NCI-H128 (cell line): ENCODE results near the gene THEMIS.
A peak's percentile ranks its signal among the peaks of the same experiment; 100 is the strongest.
"Not testable (repeated sequence)": the region's sequence is repeated elsewhere in the genome, so short reads cannot be mapped to it uniquely, and the experiment has no call there.

Experiments
- DNase-seq: peaks from one replicate; lab custom pipeline; 2025; ENCODE audit not compliant: unreplicated experiment; lab: John Stamatoyannopoulos, UW

The THEMIS gene

DNA sequence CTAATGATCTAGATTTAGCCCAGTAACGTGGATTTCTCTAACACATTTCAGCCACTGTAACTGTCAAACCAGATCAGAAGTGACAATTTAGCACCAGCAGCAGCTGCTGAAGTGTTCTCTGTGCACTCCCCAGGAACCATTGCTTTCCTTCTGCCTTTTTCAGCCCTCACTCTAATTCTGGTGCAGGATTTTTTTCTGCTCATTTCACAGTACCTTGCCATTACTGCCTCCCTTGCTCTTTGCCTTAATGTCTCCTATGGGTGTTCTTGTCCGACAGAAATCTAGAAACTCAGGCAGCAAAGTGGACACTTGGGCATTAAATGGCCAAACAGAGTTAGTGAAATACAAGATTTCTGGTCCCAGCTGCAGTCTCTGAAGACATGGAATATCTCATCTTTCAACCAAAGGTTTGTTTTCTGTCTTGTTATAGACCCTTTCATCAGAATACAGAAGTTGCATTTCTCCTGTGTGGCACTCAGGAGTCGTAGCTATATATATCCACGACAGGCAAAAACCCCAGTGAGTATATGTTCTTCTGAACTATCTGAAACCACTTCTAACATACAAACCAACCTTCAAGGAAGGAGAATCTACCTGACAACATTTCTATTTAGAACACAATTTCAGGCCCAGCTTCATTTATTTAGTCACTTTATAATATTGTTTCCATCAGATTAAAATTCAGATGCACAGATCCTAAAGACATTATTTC lies 92.9 kb downstream of the THEMIS start:
- DNase-seq = no peak

DNA sequence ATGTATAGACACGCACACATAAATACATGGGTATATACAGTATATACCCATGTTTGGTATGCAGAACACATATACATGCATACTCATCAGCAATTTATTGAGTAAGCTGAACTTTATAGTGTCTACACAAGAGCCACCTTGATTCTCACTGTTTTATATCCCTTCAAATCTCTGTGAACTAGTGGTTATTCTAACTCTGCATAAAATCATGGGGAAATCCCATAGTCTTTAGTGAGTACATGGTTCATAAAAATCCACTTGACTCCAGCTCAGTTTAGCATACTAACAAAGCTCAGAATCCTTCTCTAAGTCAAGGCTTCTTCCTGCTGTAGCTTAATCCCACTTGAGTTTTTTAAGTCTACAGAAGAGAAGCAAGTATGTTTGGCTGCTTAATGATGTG lies 104.1 kb downstream of the THEMIS start:
- no peak for DNase-seq

- no peak for DNase-seq
These were observed 106.5 kb downstream of the THEMIS start for GRCh38 chr6:127794405-127794804.

- DNase-seq = no peak
These were observed 107.5 kb downstream of the THEMIS start for GRCh38 chr6:127793396-127793795.

GRCh38 chr6:127792616-127793015 lies 108.2 kb downstream of the THEMIS start:
- no peak for DNase-seq

DNA sequence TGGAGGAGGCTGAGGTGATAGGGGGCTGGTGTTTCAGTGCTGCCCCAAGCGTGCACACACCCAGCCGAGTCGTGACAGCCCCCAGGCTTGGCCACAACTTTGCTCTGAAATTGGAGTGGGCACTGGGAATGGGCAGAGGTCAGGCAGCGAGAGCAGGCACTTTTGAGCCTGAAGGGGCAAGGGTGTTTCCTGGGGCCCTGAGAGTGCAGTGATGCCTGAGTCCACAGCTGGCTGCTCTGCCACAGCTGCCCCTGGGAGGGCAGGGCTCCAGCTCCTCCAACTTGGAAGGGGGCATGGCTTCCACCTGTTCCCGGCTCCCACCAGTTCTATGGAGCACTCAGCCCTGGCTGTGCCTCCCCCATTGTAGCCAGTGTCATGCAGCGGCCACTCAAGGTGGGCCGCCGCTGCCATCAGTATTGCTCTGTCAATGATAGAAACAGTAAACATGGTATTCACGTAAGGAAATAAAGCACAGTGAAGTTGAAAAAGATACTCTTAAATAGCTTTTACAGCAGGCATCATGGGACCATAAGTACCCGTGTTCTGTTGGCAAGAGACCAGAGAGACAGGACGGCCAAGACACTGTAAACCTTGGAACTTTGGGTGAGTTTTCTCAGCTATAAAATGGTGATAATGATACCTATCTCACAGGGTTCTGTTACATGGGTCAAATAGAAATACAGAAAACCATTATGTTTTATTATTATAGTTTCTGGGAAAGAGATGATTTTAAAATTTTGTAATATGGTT lies 108.9 kb downstream of the THEMIS start:
- no peak for DNase-seq

DNA sequence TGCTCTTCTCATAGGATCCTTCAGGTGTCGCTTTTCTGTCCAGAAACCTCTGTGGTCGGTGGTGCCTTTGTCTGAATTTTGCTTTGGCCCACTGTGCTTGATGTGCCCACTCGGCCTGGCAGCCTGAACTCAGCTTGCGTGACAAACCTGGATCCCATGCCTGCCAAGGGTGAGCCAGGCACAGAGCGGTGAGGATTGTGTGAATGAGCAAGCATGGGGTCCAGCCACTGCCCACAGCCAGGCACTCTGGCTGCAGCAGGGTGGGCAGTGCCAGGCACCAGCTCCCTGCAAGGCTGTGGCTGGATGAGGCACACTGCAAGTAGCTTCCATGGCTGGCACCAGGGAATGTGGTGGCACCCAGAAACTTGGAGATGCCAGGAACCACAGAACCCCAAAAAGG lies 110.3 kb downstream of the THEMIS start:
- no peak for DNase-seq

DNA sequence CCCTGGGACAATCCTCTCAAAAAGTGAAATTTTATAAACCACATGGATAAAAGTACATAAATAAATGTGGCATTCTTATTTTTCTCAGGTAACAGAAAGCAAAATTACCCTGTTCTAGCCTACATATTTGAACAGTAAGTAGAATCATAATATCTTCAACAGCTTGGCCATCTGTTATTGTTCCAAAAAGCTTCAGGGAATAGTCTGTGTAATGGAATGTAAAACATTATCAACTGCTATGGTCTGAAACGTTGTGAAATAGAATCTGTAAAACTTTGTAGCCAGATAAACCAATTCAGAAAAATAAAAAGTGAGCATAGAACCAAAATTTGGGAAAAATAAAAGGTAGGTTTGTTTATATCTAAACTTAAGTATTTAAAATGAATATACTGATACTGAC lies 114.7 kb downstream of the THEMIS start:
- DNase-seq = no peak

GRCh38 chr6:127784468-127784867 lies 116.4 kb downstream of the THEMIS start:
- no peak for DNase-seq

DNA sequence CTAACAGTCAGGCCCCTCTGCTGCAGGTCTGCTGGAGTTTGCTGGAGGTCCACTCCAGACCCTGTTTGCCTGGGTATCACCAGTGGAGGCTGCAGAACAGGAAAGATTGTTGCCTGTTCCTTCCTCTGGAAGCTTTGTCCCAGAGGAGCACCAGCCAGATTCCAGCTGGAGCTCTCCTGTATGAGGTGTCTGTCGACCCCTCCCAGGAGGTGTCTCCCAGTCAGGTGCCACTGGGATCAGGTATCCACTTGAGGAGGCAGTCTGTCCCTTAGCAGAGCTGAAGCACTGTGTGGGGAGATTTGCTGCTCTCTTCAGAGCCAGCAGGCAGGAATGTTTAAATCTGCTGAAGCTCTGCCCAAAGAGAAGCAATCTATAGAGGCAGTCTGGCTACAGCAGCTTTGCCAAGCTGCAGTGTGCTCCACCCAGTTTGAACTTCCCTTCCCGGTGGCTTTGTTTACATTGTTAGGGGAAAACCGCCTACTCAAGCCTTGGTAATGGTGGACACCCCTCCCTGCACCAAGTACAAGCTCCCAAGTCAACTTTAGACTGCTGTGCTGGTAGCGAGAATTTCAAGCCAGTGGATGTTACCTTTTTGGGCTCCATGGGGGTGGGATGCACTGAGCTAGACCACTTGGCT lies 119.1 kb downstream of the THEMIS start:
- DNase-seq = not testable (repeated sequence)

DNA sequence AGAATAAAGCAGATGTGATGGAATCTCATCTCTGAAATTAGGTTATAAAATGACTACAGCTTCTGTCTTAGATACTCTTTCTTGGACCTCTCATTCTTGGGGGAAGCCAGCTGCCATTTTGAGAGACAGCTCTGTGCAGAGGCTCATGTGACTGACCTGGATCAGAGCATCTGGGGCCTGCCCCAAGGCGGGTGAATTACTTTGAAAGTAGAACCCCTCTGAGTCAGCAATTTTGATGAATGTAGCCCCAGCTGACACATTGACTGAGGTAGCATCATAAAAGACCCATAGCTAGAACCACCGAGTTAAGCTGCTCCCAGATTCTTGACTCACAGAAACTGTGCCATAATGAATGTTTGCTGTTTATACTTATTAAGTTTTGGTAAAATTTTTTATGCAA lies 124.5 kb downstream of the THEMIS start:
- DNase-seq = no peak

DNA sequence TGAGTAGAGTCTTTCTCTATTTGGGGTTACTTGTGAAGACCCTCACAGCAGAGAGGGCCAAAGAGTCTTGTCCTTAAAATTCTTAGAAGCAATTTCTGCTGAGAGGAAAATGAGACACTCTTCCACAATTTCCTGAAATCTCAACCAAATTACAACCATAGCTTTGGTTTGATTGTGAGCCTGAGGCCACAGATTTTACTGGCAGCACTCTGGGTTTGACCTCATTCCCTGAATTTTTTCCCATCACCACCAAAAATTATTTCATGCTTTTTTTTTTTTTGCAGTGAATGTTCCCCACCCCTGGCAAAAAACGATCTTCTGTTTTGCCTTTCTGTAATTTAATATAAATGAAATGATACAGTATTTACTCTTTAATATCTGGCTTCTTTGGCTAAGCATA lies 125.5 kb downstream of the THEMIS start:
- DNase-seq = no peak

GRCh38 chr6:127768745-127769144 lies 132.1 kb downstream of the THEMIS start:
- no peak for DNase-seq

GRCh38 chr6:127768223-127768622 lies 132.6 kb downstream of the THEMIS start:
- no peak for DNase-seq

- no peak for DNase-seq
These were observed 134.9 kb downstream of the THEMIS start for GRCh38 chr6:127765949-127766348.

- no peak for DNase-seq
These were observed 138.6 kb downstream of the THEMIS start for GRCh38 chr6:127762284-127762683.

GRCh38 chr6:127761084-127761483 lies 139.8 kb downstream of the THEMIS start:
- no peak for DNase-seq

DNA sequence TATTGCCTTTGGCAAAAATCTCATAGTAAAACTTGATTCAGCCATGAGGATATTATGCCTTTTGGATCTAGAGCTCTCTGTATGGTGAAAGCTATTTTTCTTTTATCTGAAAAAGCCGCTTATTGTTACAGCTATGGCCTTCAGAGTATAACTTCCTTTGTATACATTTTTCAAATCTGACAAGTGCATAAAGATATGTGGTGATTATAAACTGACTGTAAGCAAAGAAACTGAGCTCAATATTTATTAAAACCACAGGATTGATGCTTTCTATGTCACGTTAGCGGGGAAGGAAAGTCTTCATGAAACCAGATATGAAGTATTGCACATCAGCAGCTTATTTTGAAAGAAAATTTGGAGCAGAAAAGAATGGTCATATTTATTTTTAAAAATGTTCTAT lies 151.8 kb downstream of the THEMIS start:
- no peak for DNase-seq

GRCh38 chr6:127748290-127748689 lies 152.6 kb downstream of the THEMIS start:
- DNase-seq = no peak

- DNase-seq = no peak
These were observed 162.4 kb downstream of the THEMIS start for GRCh38 chr6:127738423-127738822.

- DNase-seq = no peak
These were observed 163.1 kb downstream of the THEMIS start for GRCh38 chr6:127737768-127738167.

DNA sequence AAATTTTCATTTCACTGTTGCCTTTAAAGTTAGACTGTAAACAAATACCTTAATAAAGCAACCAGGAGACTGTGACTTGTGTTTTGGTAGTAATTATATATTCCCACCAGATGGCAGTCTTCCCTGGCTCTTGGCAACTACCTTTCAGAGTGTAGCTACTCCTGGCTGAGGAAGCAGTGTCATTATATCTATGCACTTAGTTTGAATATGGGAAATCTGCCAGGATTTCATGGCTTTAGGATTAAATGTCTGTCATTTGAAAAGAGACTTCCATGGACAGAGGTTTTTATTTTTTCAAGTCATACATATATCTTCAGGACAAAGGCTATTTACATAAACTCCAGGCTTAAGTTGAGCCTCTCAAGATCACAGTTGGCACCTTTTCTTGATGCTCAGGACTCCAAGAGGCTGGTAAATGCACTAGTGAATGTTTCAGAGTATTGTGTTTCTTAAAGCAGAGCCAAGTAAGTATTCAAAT lies 163.8 kb downstream of the THEMIS start:
- peak; percentile 54 for DNase-seq
